K562 (cell line): ENCODE results near the gene TAC3. TPM values are rescaled to one million over a fixed set of nuclear protein-coding genes. Genes with fewer than 3 reads are reported as not detected.

Experiments
- HOXB6 ChIP-seq: fragments of 250-450 bp; sonication (Bioruptor Pico); IDR thresholded peaks from 2 replicates; pipeline ENCODE4 v1.5.1; 2022; ENCODE audit warnings: mild to moderate bottlenecking, borderline replicate concordance
- MED1 ChIP-seq: sonication (generic); formaldehyde crosslinking; IDR thresholded peaks from 2 replicates; pipeline ENCODE4 v1.8.1; 2023; ENCODE audit warnings: missing genetic modification reagents, borderline replicate concordance
- NFE2 ChIP-seq: IDR thresholded peaks from 2 replicates; pipeline ENCODE4 v1.6.1; 2014; ENCODE audit warnings: antibody characterized with exemption, low read depth
- NR2F6 ChIP-seq: fragments of 450-650 bp; formaldehyde crosslinking; IDR thresholded peaks from 2 replicates; pipeline ENCODE4 v1.4.0; 2020; ENCODE audit warnings: mild to moderate bottlenecking
- ZNF134 ChIP-seq: fragments of 250-450 bp; sonication (Bioruptor Pico); conservative IDR thresholded peaks from 2 replicates; pipeline ENCODE4 v1.4.0; 2020
- ZNF197 ChIP-seq: fragments of 200-800 bp; sonication (Bioruptor generic); IDR thresholded peaks from 2 replicates; pipeline ENCODE4 v1.6.1; 2016; ENCODE audit warnings: low read depth, missing genetic modification characterization, missing compliant biosample characterization
- ZNF311 ChIP-seq: fragments of 250-450 bp; sonication (Bioruptor Pico); IDR thresholded peaks from 2 replicates; pipeline ENCODE4 v1.4.0; 2020; ENCODE audit warnings: mild to moderate bottlenecking, moderate library complexity
- ZNF398 ChIP-seq: fragments of 250-450 bp; sonication (Bioruptor Pico); IDR thresholded peaks from 2 replicates; pipeline ENCODE4 v1.8.0; 2021; ENCODE audit warnings: moderate library complexity, mild to moderate bottlenecking, inconsistent platforms
- polyA plus RNA-seq, 8 experiments: library from polyadenylated mRNA; depleted of rRNA in 4 of 8; stranded (reverse) in 5 of 8; unstranded in 3 of 8; fragments of >200 nt; fragmentation: Nextera tagmentation in 2 of 8; fragmentation: Illumina TruSeq in 1 of 8; extraction: Ambion mirVana in 2 of 8; extraction: Trizol in 1 of 8; gene quantifications; 2 replicates each; pipeline versions ENCODE4 v1.2.1 to v1.2.3, GENCODE V29; 2011 to 2014; ENCODE audit warnings: inconsistent platforms in 1 of 8, missing spikeins in 1 of 8
- total RNA-seq, 7 experiments: library from RNA; depleted of rRNA in 6 of 7; stranded (reverse); fragments of >200 nt in 6 of 7; fragmentation: Illumina TruSeq in 2 of 7; extraction: Trizol in 2 of 7; gene quantifications; 2 replicates each; pipeline versions ENCODE4 v1.2.1 to v1.2.3, GENCODE V29; 2011 to 2021; ENCODE audit warnings: low replicate concordance in 1 of 7
- TF ChIP-seq, protein P1 (sequence below): IDR thresholded peaks from 3 replicates; pipeline ENCODE4 v1.6.1; 2011; ENCODE audit warnings: borderline replicate concordance, mild to moderate bottlenecking; ENCODE audit not compliant: insufficient read length, insufficient read depth
- TF ChIP-seq, protein P2 (sequence below): sonication (generic); formaldehyde crosslinking; IDR thresholded peaks from 2 replicates; pipeline ENCODE4 v1.9.0; 2022; ENCODE audit warnings: mild to moderate bottlenecking, missing genetic modification reagents
- TF ChIP-seq, protein P3 (sequence below): fragments of 450-650 bp; IDR thresholded peaks from 2 replicates; pipeline ENCODE4 v1.6.1; 2016; ENCODE audit warnings: mild to moderate bottlenecking, moderate library complexity

Gene TAC3
- total and polyA plus RNA-seq, 9 of the 15 experiments (the other 6 are each of a cell fraction or from before 2014, with no cell fraction given): 0.29 to 2.8 (median 1.4) TPM

- TF ChIP-seq, protein P1, sequence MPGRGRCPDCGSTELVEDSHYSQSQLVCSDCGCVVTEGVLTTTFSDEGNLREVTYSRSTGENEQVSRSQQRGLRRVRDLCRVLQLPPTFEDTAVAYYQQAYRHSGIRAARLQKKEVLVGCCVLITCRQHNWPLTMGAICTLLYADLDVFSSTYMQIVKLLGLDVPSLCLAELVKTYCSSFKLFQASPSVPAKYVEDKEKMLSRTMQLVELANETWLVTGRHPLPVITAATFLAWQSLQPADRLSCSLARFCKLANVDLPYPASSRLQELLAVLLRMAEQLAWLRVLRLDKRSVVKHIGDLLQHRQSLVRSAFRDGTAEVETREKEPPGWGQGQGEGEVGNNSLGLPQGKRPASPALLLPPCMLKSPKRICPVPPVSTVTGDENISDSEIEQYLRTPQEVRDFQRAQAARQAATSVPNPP: no peak
- TF ChIP-seq HOXB6 (CRISPR knock-in tag) (no peak), NR2F6 (CRISPR knock-in tag) (no peak), ZNF197 (CRISPR knock-in tag) (peak; percentile 79), MED1 (CRISPR knock-in tag) (no peak), ZNF134 (no peak), NFE2 (peak; percentile 52; the same call in 1 of the 2 replicates), ZNF311 (peak; percentile 80; the same call in 1 of the 2 replicates), ZNF398 (no peak)
- TF ChIP-seq, protein P2, sequence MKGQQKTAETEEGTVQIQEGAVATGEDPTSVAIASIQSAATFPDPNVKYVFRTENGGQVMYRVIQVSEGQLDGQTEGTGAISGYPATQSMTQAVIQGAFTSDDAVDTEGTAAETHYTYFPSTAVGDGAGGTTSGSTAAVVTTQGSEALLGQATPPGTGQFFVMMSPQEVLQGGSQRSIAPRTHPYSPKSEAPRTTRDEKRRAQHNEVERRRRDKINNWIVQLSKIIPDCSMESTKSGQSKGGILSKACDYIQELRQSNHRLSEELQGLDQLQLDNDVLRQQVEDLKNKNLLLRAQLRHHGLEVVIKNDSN (CRISPR knock-in tag): no peak
- TF ChIP-seq, protein P3, sequence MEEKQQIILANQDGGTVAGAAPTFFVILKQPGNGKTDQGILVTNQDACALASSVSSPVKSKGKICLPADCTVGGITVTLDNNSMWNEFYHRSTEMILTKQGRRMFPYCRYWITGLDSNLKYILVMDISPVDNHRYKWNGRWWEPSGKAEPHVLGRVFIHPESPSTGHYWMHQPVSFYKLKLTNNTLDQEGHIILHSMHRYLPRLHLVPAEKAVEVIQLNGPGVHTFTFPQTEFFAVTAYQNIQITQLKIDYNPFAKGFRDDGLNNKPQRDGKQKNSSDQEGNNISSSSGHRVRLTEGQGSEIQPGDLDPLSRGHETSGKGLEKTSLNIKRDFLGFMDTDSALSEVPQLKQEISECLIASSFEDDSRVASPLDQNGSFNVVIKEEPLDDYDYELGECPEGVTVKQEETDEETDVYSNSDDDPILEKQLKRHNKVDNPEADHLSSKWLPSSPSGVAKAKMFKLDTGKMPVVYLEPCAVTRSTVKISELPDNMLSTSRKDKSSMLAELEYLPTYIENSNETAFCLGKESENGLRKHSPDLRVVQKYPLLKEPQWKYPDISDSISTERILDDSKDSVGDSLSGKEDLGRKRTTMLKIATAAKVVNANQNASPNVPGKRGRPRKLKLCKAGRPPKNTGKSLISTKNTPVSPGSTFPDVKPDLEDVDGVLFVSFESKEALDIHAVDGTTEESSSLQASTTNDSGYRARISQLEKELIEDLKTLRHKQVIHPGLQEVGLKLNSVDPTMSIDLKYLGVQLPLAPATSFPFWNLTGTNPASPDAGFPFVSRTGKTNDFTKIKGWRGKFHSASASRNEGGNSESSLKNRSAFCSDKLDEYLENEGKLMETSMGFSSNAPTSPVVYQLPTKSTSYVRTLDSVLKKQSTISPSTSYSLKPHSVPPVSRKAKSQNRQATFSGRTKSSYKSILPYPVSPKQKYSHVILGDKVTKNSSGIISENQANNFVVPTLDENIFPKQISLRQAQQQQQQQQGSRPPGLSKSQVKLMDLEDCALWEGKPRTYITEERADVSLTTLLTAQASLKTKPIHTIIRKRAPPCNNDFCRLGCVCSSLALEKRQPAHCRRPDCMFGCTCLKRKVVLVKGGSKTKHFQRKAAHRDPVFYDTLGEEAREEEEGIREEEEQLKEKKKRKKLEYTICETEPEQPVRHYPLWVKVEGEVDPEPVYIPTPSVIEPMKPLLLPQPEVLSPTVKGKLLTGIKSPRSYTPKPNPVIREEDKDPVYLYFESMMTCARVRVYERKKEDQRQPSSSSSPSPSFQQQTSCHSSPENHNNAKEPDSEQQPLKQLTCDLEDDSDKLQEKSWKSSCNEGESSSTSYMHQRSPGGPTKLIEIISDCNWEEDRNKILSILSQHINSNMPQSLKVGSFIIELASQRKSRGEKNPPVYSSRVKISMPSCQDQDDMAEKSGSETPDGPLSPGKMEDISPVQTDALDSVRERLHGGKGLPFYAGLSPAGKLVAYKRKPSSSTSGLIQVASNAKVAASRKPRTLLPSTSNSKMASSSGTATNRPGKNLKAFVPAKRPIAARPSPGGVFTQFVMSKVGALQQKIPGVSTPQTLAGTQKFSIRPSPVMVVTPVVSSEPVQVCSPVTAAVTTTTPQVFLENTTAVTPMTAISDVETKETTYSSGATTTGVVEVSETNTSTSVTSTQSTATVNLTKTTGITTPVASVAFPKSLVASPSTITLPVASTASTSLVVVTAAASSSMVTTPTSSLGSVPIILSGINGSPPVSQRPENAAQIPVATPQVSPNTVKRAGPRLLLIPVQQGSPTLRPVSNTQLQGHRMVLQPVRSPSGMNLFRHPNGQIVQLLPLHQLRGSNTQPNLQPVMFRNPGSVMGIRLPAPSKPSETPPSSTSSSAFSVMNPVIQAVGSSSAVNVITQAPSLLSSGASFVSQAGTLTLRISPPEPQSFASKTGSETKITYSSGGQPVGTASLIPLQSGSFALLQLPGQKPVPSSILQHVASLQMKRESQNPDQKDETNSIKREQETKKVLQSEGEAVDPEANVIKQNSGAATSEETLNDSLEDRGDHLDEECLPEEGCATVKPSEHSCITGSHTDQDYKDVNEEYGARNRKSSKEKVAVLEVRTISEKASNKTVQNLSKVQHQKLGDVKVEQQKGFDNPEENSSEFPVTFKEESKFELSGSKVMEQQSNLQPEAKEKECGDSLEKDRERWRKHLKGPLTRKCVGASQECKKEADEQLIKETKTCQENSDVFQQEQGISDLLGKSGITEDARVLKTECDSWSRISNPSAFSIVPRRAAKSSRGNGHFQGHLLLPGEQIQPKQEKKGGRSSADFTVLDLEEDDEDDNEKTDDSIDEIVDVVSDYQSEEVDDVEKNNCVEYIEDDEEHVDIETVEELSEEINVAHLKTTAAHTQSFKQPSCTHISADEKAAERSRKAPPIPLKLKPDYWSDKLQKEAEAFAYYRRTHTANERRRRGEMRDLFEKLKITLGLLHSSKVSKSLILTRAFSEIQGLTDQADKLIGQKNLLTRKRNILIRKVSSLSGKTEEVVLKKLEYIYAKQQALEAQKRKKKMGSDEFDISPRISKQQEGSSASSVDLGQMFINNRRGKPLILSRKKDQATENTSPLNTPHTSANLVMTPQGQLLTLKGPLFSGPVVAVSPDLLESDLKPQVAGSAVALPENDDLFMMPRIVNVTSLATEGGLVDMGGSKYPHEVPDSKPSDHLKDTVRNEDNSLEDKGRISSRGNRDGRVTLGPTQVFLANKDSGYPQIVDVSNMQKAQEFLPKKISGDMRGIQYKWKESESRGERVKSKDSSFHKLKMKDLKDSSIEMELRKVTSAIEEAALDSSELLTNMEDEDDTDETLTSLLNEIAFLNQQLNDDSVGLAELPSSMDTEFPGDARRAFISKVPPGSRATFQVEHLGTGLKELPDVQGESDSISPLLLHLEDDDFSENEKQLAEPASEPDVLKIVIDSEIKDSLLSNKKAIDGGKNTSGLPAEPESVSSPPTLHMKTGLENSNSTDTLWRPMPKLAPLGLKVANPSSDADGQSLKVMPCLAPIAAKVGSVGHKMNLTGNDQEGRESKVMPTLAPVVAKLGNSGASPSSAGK: no peak; the same call in 1 of the 2 replicates
Observed at GRCh38 chr12:56988207-56988739, 28.1 kb downstream of the TAC3 start (continued).
